K562 (cell line): Measurements from ENCODE around the gene C1QL3. TPM values are rescaled to one million over a fixed set of nuclear protein-coding genes. Genes with fewer than 3 reads are reported as not detected.

ENCODE experiments used
- ATAC-seq: fragments of 200-7000 bp; cut with Tn5 transposase; 3 replicates; pipeline ENCODE4 v1.9.1; 2020; ENCODE audit warnings: moderate library complexity
- BruUV-seq: library from RNA; stranded (reverse); fragments of 400-500 nt; replicated peaks from 2 replicates; lab custom pipeline; 2021; lab: Mats Ljungman, UMichigan
- CTCF ChIA-PET: fragments of 300-600 bp; formaldehyde crosslinking; extraction: SDS; loops from one replicate; lab custom pipeline; 2021; ENCODE audit warnings: low intra/inter-chr PET ratio; lab: Yijun Ruan, JAX
- POLR2A ChIA-PET: fragments of 300-600, 350-650 bp; sonication (Branson Sonifier 250); formaldehyde crosslinking; extraction: SDS; loops from one replicate; lab custom pipeline; 2021; ENCODE audit warnings: antibody characterized with exemption, inconsistent platforms; lab: Yijun Ruan, JAX
- DNase-seq, 4 experiments: peaks; one replicate each; pipeline versions ENCODE4 v3.0.0 to v3.0.0-alpha.2; 2011 to 2018; ENCODE audit warnings: low spot score in 3 of 4, mixed read lengths in 3 of 4; ENCODE audit errors: extremely low read depth in 1 of 4
- FAIRE-seq: peaks from 2 replicates; lab custom pipeline; 2011; peaks lifted over from hg19 to GRCh38; lab: Jason Lieb, UNC
- H2AFZ ChIP-seq: 2 replicates; pipeline ENCODE4 v1.6.0; 2011; ENCODE audit warnings: low read depth, low read length, control low read depth, inconsistent platforms
- H3K27ac ChIP-seq: fragments of 200-600 bp; 3 replicates; pipeline ENCODE4 v1.8.0; 2011; ENCODE audit warnings: low read depth, mild to moderate bottlenecking, control low read depth, inconsistent platforms, low read length, moderate library complexity, mixed read lengths; ENCODE audit errors: extremely low read depth
- H3K27me3 ChIP-seq, 2 experiments: fragments of 300-600 bp in 1 of 2; 2 replicates in 1 of 2; 3 replicates in 1 of 2; pipeline versions ENCODE4 v1.6.0 to v1.8.0; 2011; ENCODE audit warnings: inconsistent platforms in 2 of 2, low read length in 2 of 2, mild to moderate bottlenecking in 1 of 2, mixed read lengths in 1 of 2, moderate library complexity in 1 of 2; ENCODE audit not compliant: control insufficient read depth in 2 of 2, insufficient read depth in 2 of 2
- H3K36me3 ChIP-seq: fragments of 300-600 bp; 3 replicates; pipeline ENCODE4 v1.8.0; 2011; ENCODE audit warnings: mild to moderate bottlenecking, low read length, inconsistent platforms; ENCODE audit not compliant: control insufficient read depth, insufficient read depth
- H3K4me1 ChIP-seq, 2 experiments: fragments of 200-600 bp in 1 of 2; replicated peaks in 1 of 2; 2 replicates in 1 of 2; 3 replicates in 1 of 2; pipeline versions ENCODE4 v1.5.1 to v1.8.0; 2011; ENCODE audit warnings: inconsistent platforms in 2 of 2, low read length in 2 of 2, mild to moderate bottlenecking in 1 of 2, mixed read lengths in 1 of 2, moderate library complexity in 1 of 2; ENCODE audit not compliant: control insufficient read depth in 2 of 2, insufficient read depth in 2 of 2
- H3K4me2 ChIP-seq: 2 replicates; pipeline ENCODE4 v1.6.1; 2011; ENCODE audit warnings: low read length, control low read depth, inconsistent platforms, mixed read lengths; ENCODE audit not compliant: insufficient read depth
- H3K4me3 ChIP-seq: fragments of 200-600 bp; sonication (generic), shearing (Covaris generic); 2 replicates; pipeline ENCODE4 v1.5.1; 2016; ENCODE audit warnings: control low read depth, inconsistent platforms
- H3K79me2 ChIP-seq: fragments of 200-600 bp; 3 replicates; pipeline ENCODE4 v1.8.0; 2011; ENCODE audit warnings: low read length, inconsistent platforms; ENCODE audit not compliant: control insufficient read depth, insufficient read depth
- H3K9ac ChIP-seq, 2 experiments: 2 replicates each; pipeline versions ENCODE4 v1.6.0 to v1.6.1; 2011; ENCODE audit warnings: low read depth in 2 of 2, low read length in 2 of 2, control low read depth in 1 of 2, inconsistent platforms in 1 of 2, mild to moderate bottlenecking in 1 of 2, mixed read lengths in 1 of 2; ENCODE audit not compliant: insufficient read depth in 1 of 2
- H3K9me1 ChIP-seq: one replicate; pipeline ENCODE4 v1.6.0; 2011; ENCODE audit warnings: inconsistent platforms, mild to moderate bottlenecking, low read length, moderate library complexity; ENCODE audit not compliant: control insufficient read depth, insufficient read depth
- H3K9me3 ChIP-seq: replicated peaks from 2 replicates; pipeline ENCODE4 v1.5.1; 2011; ENCODE audit warnings: low read depth, low read length, inconsistent platforms; ENCODE audit not compliant: control insufficient read depth, insufficient read depth
- H4K20me1 ChIP-seq: replicated peaks from 2 replicates; pipeline ENCODE4 v1.6.1; 2011; ENCODE audit warnings: low read length, inconsistent platforms, mixed read lengths; ENCODE audit not compliant: control insufficient read depth, insufficient read depth
- BRCA1 ChIP-seq, 2 experiments: fragments of 450-650 bp in 1 of 2; sonication (generic) in 1 of 2; formaldehyde crosslinking in 1 of 2; IDR thresholded peaks; 2 replicates each; pipeline versions ENCODE4 v1.5.0 to v1.6.1; 2017 to 2020; ENCODE audit warnings: mild to moderate bottlenecking in 1 of 2, missing genetic modification reagents in 1 of 2
- ESRRB ChIP-seq: fragments of 250-450 bp; sonication (Bioruptor Pico); IDR thresholded peaks from 2 replicates; pipeline ENCODE4 v1.5.0; 2020; ENCODE audit warnings: mild to moderate bottlenecking, moderate library complexity, borderline replicate concordance
- HIVEP1 ChIP-seq: fragments of 250-450 bp; sonication (Bioruptor Pico); IDR thresholded peaks from 2 replicates; pipeline ENCODE4 v1.4.0; 2020; ENCODE audit warnings: mild to moderate bottlenecking
- IRF2 ChIP-seq: sonication (generic); formaldehyde crosslinking; IDR thresholded peaks from 2 replicates; pipeline ENCODE4 v1.8.1; 2022; ENCODE audit warnings: mild to moderate bottlenecking, missing genetic modification reagents
- MLX ChIP-seq, 2 experiments: fragments of 450-650 bp in 1 of 2; sonication (generic) in 1 of 2; formaldehyde crosslinking; conservative IDR thresholded peaks; 2 replicates each; pipeline versions ENCODE4 v1.4.0 to v1.8.1; 2020 to 2022; ENCODE audit warnings: mild to moderate bottlenecking in 1 of 2, missing genetic modification reagents in 1 of 2
- TSHZ1 ChIP-seq: fragments of 250-450 bp; sonication (Bioruptor Pico); IDR thresholded peaks from 2 replicates; pipeline ENCODE4 v1.4.0; 2020; ENCODE audit warnings: mild to moderate bottlenecking, moderate library complexity
- ZBTB17 ChIP-seq: fragments of 450-650 bp; formaldehyde crosslinking; IDR thresholded peaks from 2 replicates; pipeline ENCODE4 v1.4.0; 2020; ENCODE audit warnings: mild to moderate bottlenecking
- ZMIZ1 ChIP-seq, 2 experiments: fragments of 150-350 bp in 1 of 2; IDR thresholded peaks; 2 replicates each; pipeline ENCODE4 v1.6.1; 2012 to 2016; ENCODE audit warnings: low read depth in 2 of 2, low read length in 2 of 2, mild to moderate bottlenecking in 1 of 2, moderate library complexity in 1 of 2
- WGBS: fragments of 100-300 bp; shearing (Covaris generic); methylation state at CpG from one replicate; pipeline ENCODE4 v1.1.6; 2016; ENCODE audit warnings: low coverage, mixed read lengths; ENCODE audit not compliant: insufficient coverage; ENCODE audit errors: missing lambda C conversion rate; 5-methylcytosine and 5-hydroxymethylcytosine counted together
- in situ Hi-C: fragments of 300-500 bp; cut with MboI; formaldehyde crosslinking; loops from 4 replicates; pipeline ENCODE4 v1.15.0; 2018; ENCODE audit warnings: inconsistent platforms, mixed read lengths
- intact Hi-C: fragments of 100-400 bp; cut with micrococcal nuclease; formaldehyde crosslinking; loops from 2 replicates; pipeline ENCODE4 v1.14.2; 2022
- polyA plus RNA-seq, 8 experiments: library from polyadenylated mRNA; depleted of rRNA in 4 of 8; stranded (reverse) in 5 of 8; unstranded in 3 of 8; fragments of >200 nt; fragmentation: Nextera tagmentation in 2 of 8; fragmentation: Illumina TruSeq in 1 of 8; extraction: Ambion mirVana in 2 of 8; extraction: Trizol in 1 of 8; gene quantifications; 2 replicates each; pipeline versions ENCODE4 v1.2.1 to v1.2.3, GENCODE V29; 2011 to 2014; ENCODE audit warnings: inconsistent platforms in 1 of 8, missing spikeins in 1 of 8
- total RNA-seq, 7 experiments: library from RNA; depleted of rRNA in 6 of 7; stranded (reverse); fragments of >200 nt in 6 of 7; fragmentation: Illumina TruSeq in 2 of 7; extraction: Trizol in 2 of 7; gene quantifications; 2 replicates each; pipeline versions ENCODE4 v1.2.1 to v1.2.3, GENCODE V29; 2011 to 2021; ENCODE audit warnings: low replicate concordance in 1 of 7

C1QL3 gene
- total and polyA plus RNA-seq, 9 of the 15 experiments (the other 6 are each of a cell fraction or from before 2014, with no cell fraction given): 0.28 to 0.37 TPM; not detected in 7

- H3K9ac ChIP-seq: no peak overlapping the region
- whole genome bisulfite sequencing: 48% methylated on average over 5 of the region's 5 CpGs
- peak overlapping the region; percentile 67; the same call in 2 of the 3 replicates for H3K27ac ChIP-seq
- no peak overlapping the region for H3K4me2 ChIP-seq
- no peaks in the 10 kb centered on the region for H3K27me3 ChIP-seq
- peaks cover 6% of the 10 kb centered on the region; the same call in 1 of the 3 replicates for H3K79me2 ChIP-seq
- H3K9me3 ChIP-seq: no peaks in the 10 kb centered on the region
- CTCF ChIA-PET: no interaction called here
- no peaks in the 10 kb centered on the region for H4K20me1 ChIP-seq
- BruUV-seq: no TSS peak
- in situ Hi-C loops (no loop called here), intact Hi-C loops (no loop called here)
- peak overlapping the region; percentile 52; the same call in 1 of the 2 replicates for H2AFZ ChIP-seq
- H3K4me1 ChIP-seq: peaks cover 0 to 11% of the 10 kb centered on the region in 2 experiments; a peak in 4 of 5 replicates
- no peaks in the 10 kb centered on the region for H3K36me3 ChIP-seq
- peak; percentile 15 for FAIRE-seq
- DNase-seq: peak; percentile 13 to 49 (median 22)
- POLR2A ChIA-PET: no interaction called here
- H3K9me1 ChIP-seq: no peaks in the 10 kb centered on the region
- no peak overlapping the region for H3K4me3 ChIP-seq
- peak; percentile 64 for ATAC-seq
- TF ChIP-seq BRCA1 (IDR thresholded peaks at IDR 0.05) (no peak), BRCA1 (CRISPR knock-in tag; IDR thresholded peaks at IDR 0.05) (no peak), ZMIZ1 (IDR thresholded peaks at IDR 0.05; ENCODE audit: low read depth in 2 of 2, low read length in 2 of 2) (no peak), MLX (CRISPR knock-in tag; conservative IDR thresholded peaks at IDR 0.05) (no peak), TSHZ1 (no peak), IRF2 (CRISPR knock-in tag) (no peak), ESRRB (CRISPR knock-in tag) (no peak), HIVEP1 (CRISPR knock-in tag) (no peak), ZBTB17 (CRISPR knock-in tag) (no peak)
Observed at GRCh38 chr10:16470747-16471146, 50.9 kb downstream of the C1QL3 start.
